Measurements from ENCODE around the gene MRPS23.

DNA sequence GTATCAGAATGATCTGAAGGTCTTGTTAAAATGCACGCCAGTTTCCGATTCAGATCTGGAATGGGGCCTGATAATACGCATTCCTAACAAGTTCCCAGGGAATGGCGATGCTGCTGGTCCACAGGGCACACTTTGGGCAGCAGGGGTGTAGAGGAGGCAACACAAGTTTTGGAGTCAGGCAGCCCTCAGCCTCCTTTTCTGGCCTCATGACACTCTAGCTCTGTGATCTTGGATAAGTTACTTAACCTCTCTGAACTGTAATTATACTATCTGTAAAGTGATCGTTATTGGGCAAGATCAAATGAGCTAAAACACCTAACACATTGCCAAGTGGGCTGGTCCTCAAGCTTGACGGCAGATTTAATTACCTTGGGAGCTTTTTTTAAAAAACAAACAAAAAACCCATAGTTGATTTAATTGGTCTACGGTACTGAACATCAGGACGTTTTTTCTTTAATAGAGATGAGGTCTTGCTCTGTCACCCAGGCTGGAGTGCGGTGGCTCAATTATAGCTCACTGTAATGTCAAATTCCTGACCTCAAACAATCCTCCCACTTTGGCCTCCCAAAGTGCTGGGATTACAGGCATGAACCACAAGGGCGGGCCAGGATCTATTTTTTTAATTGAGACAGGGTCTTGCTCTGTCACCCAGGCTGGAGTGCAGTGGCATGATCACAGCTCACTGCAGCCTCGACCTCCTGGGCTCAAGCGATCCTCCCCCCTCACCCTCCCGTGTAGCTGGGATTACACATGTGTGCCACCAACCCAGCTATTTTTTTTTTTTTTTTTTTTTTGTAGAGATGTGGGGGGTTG is 10.0 kb upstream of the MRPS23 start:
- TF ChIP-seq, protein P1, sequence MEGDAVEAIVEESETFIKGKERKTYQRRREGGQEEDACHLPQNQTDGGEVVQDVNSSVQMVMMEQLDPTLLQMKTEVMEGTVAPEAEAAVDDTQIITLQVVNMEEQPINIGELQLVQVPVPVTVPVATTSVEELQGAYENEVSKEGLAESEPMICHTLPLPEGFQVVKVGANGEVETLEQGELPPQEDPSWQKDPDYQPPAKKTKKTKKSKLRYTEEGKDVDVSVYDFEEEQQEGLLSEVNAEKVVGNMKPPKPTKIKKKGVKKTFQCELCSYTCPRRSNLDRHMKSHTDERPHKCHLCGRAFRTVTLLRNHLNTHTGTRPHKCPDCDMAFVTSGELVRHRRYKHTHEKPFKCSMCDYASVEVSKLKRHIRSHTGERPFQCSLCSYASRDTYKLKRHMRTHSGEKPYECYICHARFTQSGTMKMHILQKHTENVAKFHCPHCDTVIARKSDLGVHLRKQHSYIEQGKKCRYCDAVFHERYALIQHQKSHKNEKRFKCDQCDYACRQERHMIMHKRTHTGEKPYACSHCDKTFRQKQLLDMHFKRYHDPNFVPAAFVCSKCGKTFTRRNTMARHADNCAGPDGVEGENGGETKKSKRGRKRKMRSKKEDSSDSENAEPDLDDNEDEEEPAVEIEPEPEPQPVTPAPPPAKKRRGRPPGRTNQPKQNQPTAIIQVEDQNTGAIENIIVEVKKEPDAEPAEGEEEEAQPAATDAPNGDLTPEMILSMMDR (IDR thresholded peaks at IDR 0.05 in 4 of 5, conservative IDR thresholded peaks at IDR 0.05 in 1 of 5): no peak
- TF ChIP-seq POLR2A (IDR thresholded peaks at IDR 0.05): no peak
